ENCODE measurements around the gene WDR12.

GRCh38 chr2:202944408-202944807 lies 32.9 kb upstream of the WDR12 start:
- TF ChIP-seq EZH2phosphoT487 (IDR thresholded peaks at IDR 0.05; ENCODE audit: insufficient read depth, low read depth) = no peak
- TF ChIP-seq EZH2 (IDR thresholded peaks at IDR 0.05; ENCODE audit: insufficient read depth, poor library complexity, severe bottlenecking) = no peak

Measured in GM23248 (cell line).